MCF 10A (cell line): ENCODE results near the gene CHRNA10. TPM values are rescaled to one million over a fixed set of nuclear protein-coding genes. Genes with fewer than 3 reads are reported as not detected.

Experiments
- BruUV-seq: library from RNA; stranded (reverse); fragments of 400-500 nt; replicated peaks from 2 replicates; lab custom pipeline; 2021; lab: Mats Ljungman, UMichigan
- CTCF ChIA-PET: fragments of 300-600 bp; sonication (Branson Sonifier 250); formaldehyde crosslinking; extraction: SDS; loops from one replicate; lab custom pipeline; 2021; ENCODE audit warnings: antibody characterized with exemption, inconsistent platforms; lab: Yijun Ruan, JAX
- POLR2A ChIA-PET: fragments of 300-600, 350-650 bp; sonication (Branson Sonifier 250); formaldehyde crosslinking; extraction: SDS; loops from one replicate; lab custom pipeline; 2020; ENCODE audit warnings: antibody characterized with exemption, inconsistent platforms; lab: Yijun Ruan, JAX
- DNase-seq: peaks from one replicate; pipeline ENCODE4 v3.0.0-alpha.2; 2018; ENCODE audit not compliant: unreplicated experiment
- H3K27ac Mint-ChIP-seq: one replicate; pipeline ENCODE4 v1.8.0; 2022; ENCODE audit warnings: mild to moderate bottlenecking, low read depth, mixed read lengths; ENCODE audit not compliant: unreplicated experiment
- H3K27me3 Mint-ChIP-seq: one replicate; pipeline ENCODE4 v1.8.0; 2022; ENCODE audit warnings: mixed read lengths; ENCODE audit not compliant: insufficient read depth, unreplicated experiment
- H3K36me3 Mint-ChIP-seq: one replicate; pipeline ENCODE4 v1.8.0; 2022; ENCODE audit warnings: mild to moderate bottlenecking, moderate library complexity, mixed read lengths; ENCODE audit not compliant: insufficient read depth, unreplicated experiment
- H3K4me1 Mint-ChIP-seq: one replicate; pipeline ENCODE4 v1.8.0; 2022; ENCODE audit warnings: mixed read lengths; ENCODE audit not compliant: insufficient read depth, unreplicated experiment
- H3K4me3 Mint-ChIP-seq: one replicate; pipeline ENCODE4 v1.8.0; 2022; ENCODE audit warnings: mild to moderate bottlenecking, moderate library complexity, mixed read lengths; ENCODE audit not compliant: unreplicated experiment
- H3K9me3 Mint-ChIP-seq: one replicate; pipeline ENCODE4 v1.8.0; 2022; ENCODE audit warnings: mixed read lengths; ENCODE audit not compliant: unreplicated experiment
- CTCF ChIP-seq: fragments of 200-600 bp; IDR thresholded peaks from one replicate; pipeline ENCODE4 v1.8.0; 2022; ENCODE audit warnings: antibody characterized with exemption, mild to moderate bottlenecking; ENCODE audit not compliant: unreplicated experiment
- intact Hi-C: fragments of 100-400 bp; cut with micrococcal nuclease; formaldehyde crosslinking; loops from 2 replicates; pipeline ENCODE4 v1.14.1; 2022
- total RNA-seq: library from RNA; stranded (reverse); gene quantifications from 2 replicates; pipeline ENCODE4 v1.2.3, GENCODE V29; 2022

The CHRNA10 gene
- total RNA-seq, 1 experiment from 2014 or later = 2.5 TPM

- Mint-ChIP-seq H3K27me3 (no peaks in the 10 kb centered on the region), H3K4me3 (no peak overlapping the region), H3K4me1 (peaks cover 6% of the 10 kb centered on the region), H3K27ac (no peak overlapping the region), H3K9me3 (no peaks in the 10 kb centered on the region), H3K36me3 (peaks cover 83% of the 10 kb centered on the region)
- TF ChIP-seq CTCF = no peak
- peak; percentile 71 for DNase-seq
- CTCF ChIA-PET = interaction anchor here (0.6 to 1.5 kb wide), 5 partner anchors 14 to 363 kb away, joined by 3 to 6 read pairs (median 4); no protein-coding TSS in a partner anchor
- intact Hi-C loops = no loop called here
- BruUV-seq = no TSS peak
- POLR2A ChIA-PET = interaction anchor here (0.8 to 3.5 kb wide), 9 partner anchors 11 to 131 kb away, joined by 3 to 37 read pairs (median 4); partner anchors contain the start of genes NUP98, PGAP2 and RHOG
Measured at GRCh38 chr11:3709977-3710376, 38.8 kb upstream of the CHRNA10 start.

GRCh38 chr11:3707176-3707575, 36.0 kb upstream of the CHRNA10 start:
- intact Hi-C loops = no loop called here
- Mint-ChIP-seq H3K9me3 (no peaks in the 10 kb centered on the region), H3K27ac (no peak overlapping the region), H3K36me3 (peaks cover 83% of the 10 kb centered on the region), H3K27me3 (no peaks in the 10 kb centered on the region), H3K4me3 (no peak overlapping the region), H3K4me1 (peaks cover 11% of the 10 kb centered on the region)
- TF ChIP-seq CTCF = no peak
- ChIA-PET POLR2A (interaction anchor here (1.0 kb wide), 1 partner anchor 102 kb away, joined by 3 read pairs; no protein-coding TSS in a partner anchor), CTCF (no interaction called here)
- BruUV-seq = no TSS peak
- no peak for DNase-seq

GRCh38 chr11:3703383-3703782, 32.2 kb upstream of the CHRNA10 start:
- peaks cover 98% of the 10 kb centered on the region for H3K36me3 Mint-ChIP-seq
- TF ChIP-seq CTCF = no peak
- H3K27me3 Mint-ChIP-seq = no peaks in the 10 kb centered on the region
- no TSS peak for BruUV-seq
- H3K9me3 Mint-ChIP-seq = no peaks in the 10 kb centered on the region
- no peak overlapping the region for H3K27ac Mint-ChIP-seq
- H3K4me1 Mint-ChIP-seq = peaks cover 9% of the 10 kb centered on the region
- intact Hi-C loops = no loop called here
- CTCF ChIA-PET = no interaction called here
- POLR2A ChIA-PET = no interaction called here
- no peak for DNase-seq
- no peak overlapping the region for H3K4me3 Mint-ChIP-seq

- no TSS peak for BruUV-seq
- ChIA-PET POLR2A (no interaction called here), CTCF (interaction anchor here (1.4 kb wide), 1 partner anchor 13 kb away, joined by 4 read pairs; no protein-coding TSS in a partner anchor)
- H3K27me3 Mint-ChIP-seq = no peaks in the 10 kb centered on the region
- peaks cover 9% of the 10 kb centered on the region for H3K4me1 Mint-ChIP-seq
- no peak overlapping the region for H3K4me3 Mint-ChIP-seq
- no peak for DNase-seq
- TF ChIP-seq CTCF = no peak
- peaks cover 100% of the 10 kb centered on the region for H3K36me3 Mint-ChIP-seq
- no peak overlapping the region for H3K27ac Mint-ChIP-seq
- no peaks in the 10 kb centered on the region for H3K9me3 Mint-ChIP-seq
- intact Hi-C loops = no loop called here
Measured at GRCh38 chr11:3700910-3701309, 29.7 kb upstream of the CHRNA10 start.
